ENCODE measurements around the gene PPP2R2B. TPM values are rescaled to one million over a fixed set of nuclear protein-coding genes. Genes with fewer than 3 reads are reported as not detected.
A peak's percentile ranks its signal among the peaks of the same experiment; 100 is the strongest.

Gene PPP2R2B
- total RNA-seq, 4 donors from 2014 or later: 0.53 to 2.0 (median 1.1) TPM

GRCh38 chr5:146706321-146706972 is 172.1 kb downstream of the PPP2R2B start:
- TF ChIP-seq, protein P1, sequence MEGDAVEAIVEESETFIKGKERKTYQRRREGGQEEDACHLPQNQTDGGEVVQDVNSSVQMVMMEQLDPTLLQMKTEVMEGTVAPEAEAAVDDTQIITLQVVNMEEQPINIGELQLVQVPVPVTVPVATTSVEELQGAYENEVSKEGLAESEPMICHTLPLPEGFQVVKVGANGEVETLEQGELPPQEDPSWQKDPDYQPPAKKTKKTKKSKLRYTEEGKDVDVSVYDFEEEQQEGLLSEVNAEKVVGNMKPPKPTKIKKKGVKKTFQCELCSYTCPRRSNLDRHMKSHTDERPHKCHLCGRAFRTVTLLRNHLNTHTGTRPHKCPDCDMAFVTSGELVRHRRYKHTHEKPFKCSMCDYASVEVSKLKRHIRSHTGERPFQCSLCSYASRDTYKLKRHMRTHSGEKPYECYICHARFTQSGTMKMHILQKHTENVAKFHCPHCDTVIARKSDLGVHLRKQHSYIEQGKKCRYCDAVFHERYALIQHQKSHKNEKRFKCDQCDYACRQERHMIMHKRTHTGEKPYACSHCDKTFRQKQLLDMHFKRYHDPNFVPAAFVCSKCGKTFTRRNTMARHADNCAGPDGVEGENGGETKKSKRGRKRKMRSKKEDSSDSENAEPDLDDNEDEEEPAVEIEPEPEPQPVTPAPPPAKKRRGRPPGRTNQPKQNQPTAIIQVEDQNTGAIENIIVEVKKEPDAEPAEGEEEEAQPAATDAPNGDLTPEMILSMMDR (IDR thresholded peaks at IDR 0.05): no peak
- TF ChIP-seq POLR2A (IDR thresholded peaks at IDR 0.05): no peak
- intact Hi-C loops (cut with DNase I): no loop called here
- 91 to 93% methylated on average over 24 to 25 of the region's 32 CpGs for WGBS, 2 donors
- H3K27me3 ChIP-seq: no peaks in the 10 kb centered on the region
- H3K4me3 ChIP-seq: no peak overlapping the region
- DNase-seq: no peak
- H3K9me3 ChIP-seq: no peaks in the 10 kb centered on the region
- peaks cover 0 to 43% (median 8%) of the 10 kb centered on the region in 3 donors for H3K4me1 ChIP-seq
- H3K36me3 ChIP-seq: no peaks in the 10 kb centered on the region
- H3K27ac ChIP-seq: no peak overlapping the region

DNA sequence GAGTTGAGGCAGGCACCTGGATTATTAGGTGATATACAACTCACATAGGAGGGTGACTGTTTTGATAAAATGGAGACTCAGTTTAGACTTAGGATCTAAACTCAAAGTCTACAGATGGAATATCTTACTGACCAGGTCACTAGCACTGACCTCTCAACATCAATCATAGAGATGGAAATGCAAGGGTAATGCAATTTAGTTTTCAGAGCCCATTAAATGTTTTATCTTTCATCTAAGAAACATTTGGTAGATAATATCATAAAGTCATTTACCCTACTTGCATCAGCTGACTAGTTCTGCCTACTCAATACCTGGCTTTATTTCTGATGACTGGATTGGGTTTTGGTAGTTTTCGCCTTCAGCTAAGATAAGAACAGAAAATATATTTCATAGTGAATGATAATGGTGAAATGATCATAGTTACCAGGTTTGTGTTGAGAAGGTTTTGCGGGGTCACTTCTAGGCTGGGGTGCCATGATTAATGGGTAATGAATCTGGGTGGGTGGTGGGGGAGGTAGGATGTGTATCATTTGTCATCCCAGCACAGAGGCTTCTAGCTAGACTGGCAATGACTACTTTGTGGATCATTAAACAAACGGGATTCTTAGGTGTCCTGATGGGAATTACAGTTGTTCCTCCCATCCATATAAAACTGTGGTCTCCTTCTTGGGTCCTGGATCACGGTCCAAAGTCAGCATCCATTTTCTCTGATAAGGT is 173.4 kb downstream of the PPP2R2B start:
- Histone ChIP-seq H3K27me3 (no peaks in the 10 kb centered on the region), H3K9me3 (no peaks in the 10 kb centered on the region), H3K4me1 (peaks cover 0 to 46% (median 8%) of the 10 kb centered on the region in 3 donors), H3K27ac (no peak overlapping the region), H3K36me3 (no peaks in the 10 kb centered on the region), H3K4me3 (no peak overlapping the region)
- no peak for DNase-seq
- WGBS, 2 donors: 74 to 82% methylated on average over 4 of the region's 4 CpGs
- TF ChIP-seq, protein P1 (IDR thresholded peaks at IDR 0.05): no peak
- no peak for TF ChIP-seq POLR2A (IDR thresholded peaks at IDR 0.05)
- intact Hi-C loops (cut with DNase I): no loop called here

GRCh38 chr5:146703899-146704298 is 174.7 kb downstream of the PPP2R2B start:
- intact Hi-C loops (cut with DNase I): no loop called here
- peak overlapping the region in 2 of 4 donors; percentile 2 to 73 for H3K27ac ChIP-seq
- no peak for DNase-seq
- no peak overlapping the region for H3K4me3 ChIP-seq
- H3K36me3 ChIP-seq: no peaks in the 10 kb centered on the region
- H3K4me1 ChIP-seq: peaks cover 0 to 54% (median 8%) of the 10 kb centered on the region in 3 donors
- 7 to 9% methylated on average over 1 of the region's 1 CpG for WGBS, 2 donors
- no peaks in the 10 kb centered on the region for H3K9me3 ChIP-seq
- no peaks in the 10 kb centered on the region for H3K27me3 ChIP-seq
- TF ChIP-seq, protein P1 (IDR thresholded peaks at IDR 0.05): no peak
- no peak for TF ChIP-seq POLR2A (IDR thresholded peaks at IDR 0.05)

DNA sequence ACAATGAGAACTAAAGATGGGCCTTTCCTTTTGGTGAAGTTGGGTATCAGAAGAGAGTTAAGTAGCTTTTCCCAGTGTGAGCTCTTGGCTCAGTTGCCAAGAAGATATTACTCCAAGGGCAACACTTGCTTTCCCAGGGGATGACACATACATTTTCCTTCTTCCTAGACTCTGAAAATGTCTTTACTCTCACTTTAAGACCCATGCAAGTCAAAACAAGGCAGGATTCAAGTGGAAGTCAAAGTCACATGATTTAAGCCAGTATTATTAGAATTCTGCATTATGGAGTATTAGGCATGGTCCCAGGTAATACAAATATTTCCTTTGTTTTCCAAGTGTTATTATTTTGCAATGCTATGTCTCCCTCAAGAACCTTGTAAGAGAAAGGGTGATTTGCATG is 175.1 kb downstream of the PPP2R2B start:
- Histone ChIP-seq H3K4me1 (peaks cover 0 to 58% (median 8%) of the 10 kb centered on the region in 3 donors), H3K9me3 (no peaks in the 10 kb centered on the region), H3K27ac (peak overlapping the region; percentile 42 to 75 (median 69)), H3K4me3 (no peak overlapping the region), H3K27me3 (no peaks in the 10 kb centered on the region), H3K36me3 (no peaks in the 10 kb centered on the region)
- intact Hi-C loops (cut with DNase I): no loop called here
- TF ChIP-seq, protein P1 (IDR thresholded peaks at IDR 0.05): no peak
- no peak for TF ChIP-seq POLR2A (IDR thresholded peaks at IDR 0.05)
- DNase-seq: no peak

DNA sequence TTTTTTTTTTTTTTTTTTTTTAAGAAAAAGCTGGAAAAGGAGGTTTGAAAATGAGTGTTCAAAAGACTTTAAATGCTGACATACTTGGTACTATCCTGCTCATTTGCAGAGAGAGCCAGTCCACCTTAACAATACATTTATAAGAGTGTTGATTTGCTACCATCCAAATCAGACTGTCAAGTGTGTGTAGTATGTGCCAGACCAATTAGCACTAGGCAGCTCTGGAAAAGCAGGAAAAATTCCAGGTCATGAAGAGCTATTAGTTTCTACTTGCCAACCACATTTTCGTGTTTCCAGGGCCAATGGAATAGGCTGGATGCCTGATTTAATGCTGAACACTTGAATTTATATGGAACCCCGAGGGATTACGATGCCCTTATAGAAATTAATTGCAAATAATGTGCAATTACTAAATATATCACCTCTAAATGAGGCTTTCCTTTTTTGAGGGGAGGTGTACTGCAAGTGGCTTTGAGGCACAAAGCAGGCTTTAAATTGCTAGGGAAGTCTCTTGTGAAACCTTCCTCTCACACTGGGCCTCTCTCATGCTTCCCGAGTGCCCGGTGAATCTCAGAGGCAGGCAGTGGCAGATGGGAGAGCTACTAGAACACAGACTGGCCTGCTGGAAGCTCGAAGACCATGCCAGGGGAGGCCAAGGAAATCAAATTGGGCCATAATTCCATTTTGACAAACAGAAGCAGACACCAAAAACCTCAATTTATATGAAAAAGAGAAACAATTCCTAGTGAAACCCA is 178.7 kb downstream of the PPP2R2B start:
- Histone ChIP-seq H3K27ac (peak overlapping the region in 1 of 4 donors; percentile 21), H3K4me3 (no peak overlapping the region), H3K4me1 (peaks cover 0 to 57% (median 8%) of the 10 kb centered on the region in 3 donors), H3K27me3 (no peaks in the 10 kb centered on the region), H3K9me3 (no peaks in the 10 kb centered on the region), H3K36me3 (no peaks in the 10 kb centered on the region)
- TF ChIP-seq, protein P1 (IDR thresholded peaks at IDR 0.05): no peak
- no peak for TF ChIP-seq POLR2A (IDR thresholded peaks at IDR 0.05)
- DNase-seq: no peak
- intact Hi-C loops (cut with DNase I): no loop called here
- 50 to 73% methylated on average over 4 to 5 of the region's 6 CpGs for WGBS, 2 donors

Data from esophagus squamous epithelium (tissue), 5 donors.